Transverse colon (tissue), 3 donors: Measurements from ENCODE around the gene ZNRF4.

Experiments used
- CTCF ChIP-seq, 5 experiments: fragments of 200-600 bp in 3 of 5; fragments of 450-650 bp in 2 of 5; sonication (generic) in 3 of 5; IDR thresholded peaks; 1 replicate in 2 of 5; 2 replicates in 3 of 5; pipeline ENCODE4 v1.5.1; 2016 to 2017; ENCODE audit warnings: antibody characterized with exemption in 5 of 5, inconsistent platforms in 3 of 5, mild to moderate bottlenecking in 2 of 5, moderate library complexity in 1 of 5
- EP300 ChIP-seq: sonication (generic); formaldehyde crosslinking; IDR thresholded peaks from one replicate; pipeline ENCODE4 v1.6.1; 2017; ENCODE audit warnings: antibody characterized with exemption, low read depth
- POLR2A ChIP-seq: fragments of 450-650 bp; IDR thresholded peaks from one replicate; pipeline ENCODE4 v1.6.1; 2016; ENCODE audit warnings: antibody characterized with exemption, mild to moderate bottlenecking, moderate library complexity

- TF ChIP-seq POLR2A, result no peak
- TF ChIP-seq CTCF (IDR thresholded peaks at IDR 0.05), result no peak
- TF ChIP-seq EP300, result no peak
These were observed 17.1 kb downstream of the ZNRF4 start for GRCh38 chr19:5472286-5472685.
